Esophagus muscularis mucosa (tissue), 4 donors: Measurements from ENCODE around the gene TUBGCP3.

Experiments
- EP300 ChIP-seq: sonication (generic); formaldehyde crosslinking; IDR thresholded peaks from one replicate; pipeline ENCODE4 v1.6.1; 2017; ENCODE audit warnings: antibody characterized with exemption
- POLR2A ChIP-seq: fragments of 450-650 bp; IDR thresholded peaks from one replicate; pipeline ENCODE4 v1.6.1; 2017; ENCODE audit warnings: antibody characterized with exemption, moderate library complexity, mild to moderate bottlenecking, low read depth
- POLR2AphosphoS5 ChIP-seq, 2 donors: sonication (generic); formaldehyde crosslinking; IDR thresholded peaks; one replicate each; pipeline ENCODE4 v1.6.1; 2017; ENCODE audit warnings: antibody characterized with exemption in 2 of 2
- TF ChIP-seq, protein P1 (sequence below), 3 experiments: fragments of 200-600 bp in 2 of 3; fragments of 450-650 bp in 1 of 3; sonication (generic) in 2 of 3; IDR thresholded peaks; one replicate each; pipeline ENCODE4 v1.5.1; 2017 to 2019; ENCODE audit warnings: antibody characterized with exemption in 3 of 3, mild to moderate bottlenecking in 2 of 3, moderate library complexity in 1 of 3

DNA sequence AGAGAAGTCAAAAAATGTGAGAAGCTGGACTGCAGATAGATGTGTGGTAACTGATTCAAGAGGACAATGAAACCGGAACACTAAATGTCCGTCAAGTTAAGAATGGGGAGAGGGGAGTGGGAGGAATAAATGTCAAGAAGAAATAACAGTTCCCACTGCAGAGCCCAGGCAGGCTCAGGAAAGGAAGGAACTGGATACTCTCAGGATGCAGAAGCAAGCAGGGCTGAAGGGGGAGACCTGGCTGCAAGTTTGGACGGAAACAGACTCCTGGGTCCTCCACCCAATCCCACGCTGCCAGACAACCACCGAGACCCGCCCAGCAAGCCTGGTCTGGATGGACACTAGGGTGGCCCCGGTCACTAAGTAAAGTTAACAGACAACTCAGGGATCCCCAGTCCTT is 18.1 kb downstream of the TUBGCP3 start:
- TF ChIP-seq, protein P1, sequence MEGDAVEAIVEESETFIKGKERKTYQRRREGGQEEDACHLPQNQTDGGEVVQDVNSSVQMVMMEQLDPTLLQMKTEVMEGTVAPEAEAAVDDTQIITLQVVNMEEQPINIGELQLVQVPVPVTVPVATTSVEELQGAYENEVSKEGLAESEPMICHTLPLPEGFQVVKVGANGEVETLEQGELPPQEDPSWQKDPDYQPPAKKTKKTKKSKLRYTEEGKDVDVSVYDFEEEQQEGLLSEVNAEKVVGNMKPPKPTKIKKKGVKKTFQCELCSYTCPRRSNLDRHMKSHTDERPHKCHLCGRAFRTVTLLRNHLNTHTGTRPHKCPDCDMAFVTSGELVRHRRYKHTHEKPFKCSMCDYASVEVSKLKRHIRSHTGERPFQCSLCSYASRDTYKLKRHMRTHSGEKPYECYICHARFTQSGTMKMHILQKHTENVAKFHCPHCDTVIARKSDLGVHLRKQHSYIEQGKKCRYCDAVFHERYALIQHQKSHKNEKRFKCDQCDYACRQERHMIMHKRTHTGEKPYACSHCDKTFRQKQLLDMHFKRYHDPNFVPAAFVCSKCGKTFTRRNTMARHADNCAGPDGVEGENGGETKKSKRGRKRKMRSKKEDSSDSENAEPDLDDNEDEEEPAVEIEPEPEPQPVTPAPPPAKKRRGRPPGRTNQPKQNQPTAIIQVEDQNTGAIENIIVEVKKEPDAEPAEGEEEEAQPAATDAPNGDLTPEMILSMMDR (IDR thresholded peaks at IDR 0.05), result no peak
- no peak for TF ChIP-seq EP300
- no peak for TF ChIP-seq POLR2A
- no peak for TF ChIP-seq POLR2AphosphoS5 (IDR thresholded peaks at IDR 0.05)
